Lower leg skin (tissue), 3 donors: ENCODE measurements around the gene ANKRD34B.

Source experiments
- POLR2A ChIP-seq, 2 donors: fragments of 450-650 bp; IDR thresholded peaks; one replicate each; pipeline ENCODE4 v1.6.1; 2016 to 2017; ENCODE audit warnings: antibody characterized with exemption in 2 of 2, mild to moderate bottlenecking in 1 of 2, moderate library complexity in 1 of 2
- TF ChIP-seq, protein P1 (sequence below), 3 donors: fragments of 450-650 bp; IDR thresholded peaks; one replicate each; pipeline ENCODE4 v1.5.1; 2016; ENCODE audit warnings: antibody characterized with exemption in 3 of 3, mild to moderate bottlenecking in 3 of 3, moderate library complexity in 2 of 3

GRCh38 chr5:80597500-80597899 is 27.4 kb upstream of the ANKRD34B start:
- TF ChIP-seq, protein P1, sequence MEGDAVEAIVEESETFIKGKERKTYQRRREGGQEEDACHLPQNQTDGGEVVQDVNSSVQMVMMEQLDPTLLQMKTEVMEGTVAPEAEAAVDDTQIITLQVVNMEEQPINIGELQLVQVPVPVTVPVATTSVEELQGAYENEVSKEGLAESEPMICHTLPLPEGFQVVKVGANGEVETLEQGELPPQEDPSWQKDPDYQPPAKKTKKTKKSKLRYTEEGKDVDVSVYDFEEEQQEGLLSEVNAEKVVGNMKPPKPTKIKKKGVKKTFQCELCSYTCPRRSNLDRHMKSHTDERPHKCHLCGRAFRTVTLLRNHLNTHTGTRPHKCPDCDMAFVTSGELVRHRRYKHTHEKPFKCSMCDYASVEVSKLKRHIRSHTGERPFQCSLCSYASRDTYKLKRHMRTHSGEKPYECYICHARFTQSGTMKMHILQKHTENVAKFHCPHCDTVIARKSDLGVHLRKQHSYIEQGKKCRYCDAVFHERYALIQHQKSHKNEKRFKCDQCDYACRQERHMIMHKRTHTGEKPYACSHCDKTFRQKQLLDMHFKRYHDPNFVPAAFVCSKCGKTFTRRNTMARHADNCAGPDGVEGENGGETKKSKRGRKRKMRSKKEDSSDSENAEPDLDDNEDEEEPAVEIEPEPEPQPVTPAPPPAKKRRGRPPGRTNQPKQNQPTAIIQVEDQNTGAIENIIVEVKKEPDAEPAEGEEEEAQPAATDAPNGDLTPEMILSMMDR (IDR thresholded peaks at IDR 0.05) = no peak
- TF ChIP-seq POLR2A (IDR thresholded peaks at IDR 0.05) = no peak
